ENCODE results near the gene PLB1. TPM values are rescaled to one million over a fixed set of nuclear protein-coding genes. Genes with fewer than 3 reads are reported as not detected.

PLB1 gene
- total and polyA plus RNA-seq, 2 experiments from 2014 or later = 19.2 to 19.7 TPM

- no peak for DNase-seq (ENCODE audit: low spot score)
- Histone ChIP-seq H3K4me3 (no peak overlapping the region), H3K27ac (no peak overlapping the region), H2AFZ (no peak overlapping the region), H3K36me3 (replicated peaks; ENCODE audit: insufficient read depth, low read depth) (no peaks in the 10 kb centered on the region), H3K79me2 (no peaks in the 10 kb centered on the region), H3K9me3 (ENCODE audit: low read depth) (no peaks in the 10 kb centered on the region), H3K27me3 (no peaks in the 10 kb centered on the region), H4K20me1 (ENCODE audit: insufficient read depth, poor library complexity, severe bottlenecking) (no peaks in the 10 kb centered on the region), H3K9me2 (replicated peaks; ENCODE audit: insufficient read depth) (no peaks in the 10 kb centered on the region), H3K4me1 (ENCODE audit: insufficient read depth) (peaks cover 4% of the 10 kb centered on the region), H3K4me2 (peak overlapping the region; percentile 78)
- no peak for TF ChIP-seq EZH2phosphoT487 (IDR thresholded peaks at IDR 0.05; ENCODE audit: low read depth, severe bottlenecking, unreplicated experiment)
- no peak for TF ChIP-seq CTCF (IDR thresholded peaks at IDR 0.05; ENCODE audit: poor library complexity)
- TF ChIP-seq EZH2 (IDR thresholded peaks at IDR 0.05; ENCODE audit: borderline replicate concordance) = no peak
- WGBS (ENCODE audit: low lambda C conversion rate, missing lambda C conversion rate) = 50% methylated on average over 3 of the region's 3 CpGs
Observed at GRCh38 chr2:28565720-28566295, 69.9 kb downstream of the PLB1 start.

- Histone ChIP-seq H3K4me2 (peak overlapping the region; percentile 78), H3K9me3 (ENCODE audit: low read depth) (no peaks in the 10 kb centered on the region), H3K27ac (peak overlapping the region; percentile 70), H3K4me1 (ENCODE audit: insufficient read depth) (peaks cover 4% of the 10 kb centered on the region), H3K79me2 (no peaks in the 10 kb centered on the region), H3K27me3 (no peaks in the 10 kb centered on the region), H3K9me2 (replicated peaks; ENCODE audit: insufficient read depth) (no peaks in the 10 kb centered on the region), H3K36me3 (replicated peaks; ENCODE audit: insufficient read depth, low read depth) (no peaks in the 10 kb centered on the region), H3K4me3 (peak overlapping the region; percentile 72), H4K20me1 (ENCODE audit: insufficient read depth, poor library complexity, severe bottlenecking) (no peaks in the 10 kb centered on the region), H2AFZ (peak overlapping the region; percentile 96)
- DNase-seq (ENCODE audit: low spot score) = peak; percentile 93
- WGBS (ENCODE audit: low lambda C conversion rate, missing lambda C conversion rate) = 1% methylated on average over 38 of the region's 38 CpGs
- no peak for TF ChIP-seq EZH2 (IDR thresholded peaks at IDR 0.05; ENCODE audit: borderline replicate concordance)
- peak; percentile 100 for TF ChIP-seq CTCF (IDR thresholded peaks at IDR 0.05; ENCODE audit: poor library complexity)
Observed at GRCh38 chr2:28566521-28567041, 70.7 kb downstream of the PLB1 start.

- no peaks in the 10 kb centered on the region for H3K36me3 ChIP-seq (replicated peaks; ENCODE audit: insufficient read depth, low read depth)
- peak overlapping the region; percentile 78 for H3K4me2 ChIP-seq
- H3K9me2 ChIP-seq (replicated peaks; ENCODE audit: insufficient read depth) = no peaks in the 10 kb centered on the region
- H3K9me3 ChIP-seq (ENCODE audit: low read depth) = no peaks in the 10 kb centered on the region
- H3K4me3 ChIP-seq = peak overlapping the region; percentile 72
- H3K27ac ChIP-seq = peak overlapping the region; percentile 70
- peaks cover 4% of the 10 kb centered on the region for H3K4me1 ChIP-seq (ENCODE audit: insufficient read depth)
- WGBS (ENCODE audit: low lambda C conversion rate, missing lambda C conversion rate) = 2% methylated on average over 14 of the region's 14 CpGs
- TF ChIP-seq EZH2phosphoT487 (IDR thresholded peaks at IDR 0.05; ENCODE audit: low read depth, severe bottlenecking, unreplicated experiment) = no peak
- no peak for TF ChIP-seq EZH2 (IDR thresholded peaks at IDR 0.05; ENCODE audit: borderline replicate concordance)
- TF ChIP-seq CTCF (IDR thresholded peaks at IDR 0.05; ENCODE audit: poor library complexity) = no peak
- H3K79me2 ChIP-seq = no peaks in the 10 kb centered on the region
- peak overlapping the region; percentile 96 for H2AFZ ChIP-seq
- H4K20me1 ChIP-seq (ENCODE audit: insufficient read depth, poor library complexity, severe bottlenecking) = no peaks in the 10 kb centered on the region
- H3K27me3 ChIP-seq = no peaks in the 10 kb centered on the region
- DNase-seq (ENCODE audit: low spot score) = peak; percentile 34
Observed at GRCh38 chr2:28567061-28567471, 71.2 kb downstream of the PLB1 start.
